Activated CD4-positive, alpha-beta T cell treated with anti-CD3 and anti-CD28 coated beads, Interleukin-2, amount 50 U/mL, for 1 hour (primary cell): ENCODE data around the gene MGAT4B.
"Not testable (repeated sequence)": the region's sequence is repeated elsewhere in the genome, so short reads cannot be mapped to it uniquely, and the experiment has no call there.

Source experiments
- DNase-seq: peaks from one replicate; pipeline ENCODE4 v3.0.0-alpha.2; 2020

Gene MGAT4B

DNA sequence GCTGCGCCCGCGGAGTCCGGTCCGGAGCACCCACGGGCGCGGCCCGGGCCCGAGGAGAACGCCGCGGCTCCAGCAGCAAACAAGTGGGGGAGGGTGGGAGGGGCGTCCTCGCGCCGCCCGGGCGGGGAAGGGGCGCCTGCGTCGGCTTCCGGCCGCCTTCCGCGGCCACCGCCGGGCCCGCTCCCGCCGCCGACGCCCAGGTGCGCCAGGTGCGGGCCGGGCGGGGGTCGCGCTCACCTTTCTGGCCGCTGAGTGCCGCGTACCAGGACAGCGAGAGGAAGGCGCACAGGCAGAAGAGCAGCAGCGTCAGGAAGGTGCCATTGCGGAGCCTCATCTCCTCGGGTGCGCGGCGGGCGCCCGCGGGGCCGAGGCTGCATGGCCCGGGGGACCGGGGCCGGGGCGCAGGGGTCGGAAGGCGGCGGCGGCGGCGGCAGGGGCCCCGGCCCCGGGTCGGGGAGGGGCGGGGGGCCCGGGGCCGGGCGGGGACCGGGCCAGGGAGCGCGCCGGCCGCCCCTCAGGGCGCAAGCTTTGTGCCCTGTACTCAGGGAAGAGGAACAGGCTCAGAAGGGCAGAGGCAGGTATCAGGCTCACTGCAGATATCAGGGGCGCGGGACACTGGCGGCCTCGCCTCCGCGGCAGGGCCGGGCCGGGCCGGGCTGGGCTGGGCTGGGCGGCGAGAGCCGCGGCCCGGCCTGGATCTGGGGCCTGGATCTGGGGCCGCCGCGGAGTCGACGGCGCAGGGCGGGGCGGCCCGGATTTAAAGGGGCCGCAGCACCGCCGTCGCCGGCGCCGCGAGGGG is at the start of gene MGAT4B:
TSS of gene MGAT4B (minus strand) at position 617 of the 799 bp plus-strand sequence. CDS start at position 334, 283 bp downstream.
- DNase-seq, result peak; percentile 59

DNA sequence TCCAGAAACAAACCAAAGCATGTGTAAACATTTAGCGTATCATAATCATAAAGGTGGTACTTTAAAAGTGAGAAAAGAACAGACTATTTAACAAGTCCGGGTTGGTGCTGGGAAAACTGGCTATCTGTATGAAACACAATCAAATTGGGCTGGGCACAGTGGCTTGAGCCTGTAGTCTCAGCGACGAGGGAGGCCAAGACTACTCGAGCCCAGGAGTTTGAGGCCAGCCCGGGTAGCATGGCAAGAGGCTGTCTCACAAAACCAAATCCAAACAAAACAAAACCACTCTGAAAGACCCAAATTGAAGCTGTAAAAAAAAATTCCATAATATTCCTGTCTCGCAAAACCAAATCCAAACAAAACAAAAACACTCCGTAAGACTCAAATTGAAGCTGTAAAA is 47.7 kb upstream of the MGAT4B start:
- DNase-seq, result no peak

DNA sequence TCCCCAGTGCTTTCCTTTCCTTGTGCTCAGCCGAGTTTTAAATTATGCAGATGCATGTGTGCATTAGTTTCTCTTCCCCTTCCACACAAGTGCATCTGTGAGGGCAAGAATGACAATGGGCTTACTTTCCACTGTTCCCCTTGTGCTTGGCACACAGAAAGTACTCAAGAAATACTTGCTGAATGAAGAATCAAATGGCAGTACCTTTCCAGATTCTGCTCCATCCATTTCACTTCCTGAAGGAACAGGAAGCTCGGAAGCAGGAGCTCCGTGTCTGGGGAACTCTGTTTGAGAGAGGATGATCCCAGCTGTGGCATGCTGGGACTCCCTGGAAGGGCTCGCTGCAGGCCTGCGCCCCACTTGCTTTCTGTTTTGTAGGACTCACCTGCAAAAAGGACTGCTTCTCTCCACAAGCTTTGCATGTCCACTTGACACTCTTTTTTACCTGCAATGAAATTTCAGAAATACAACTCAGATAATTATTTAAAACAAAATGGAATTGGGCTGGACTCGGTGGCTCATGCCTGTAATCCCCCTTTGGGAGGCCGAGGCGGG is 46.4 kb upstream of the MGAT4B start:
- DNase-seq, result no peak

DNA sequence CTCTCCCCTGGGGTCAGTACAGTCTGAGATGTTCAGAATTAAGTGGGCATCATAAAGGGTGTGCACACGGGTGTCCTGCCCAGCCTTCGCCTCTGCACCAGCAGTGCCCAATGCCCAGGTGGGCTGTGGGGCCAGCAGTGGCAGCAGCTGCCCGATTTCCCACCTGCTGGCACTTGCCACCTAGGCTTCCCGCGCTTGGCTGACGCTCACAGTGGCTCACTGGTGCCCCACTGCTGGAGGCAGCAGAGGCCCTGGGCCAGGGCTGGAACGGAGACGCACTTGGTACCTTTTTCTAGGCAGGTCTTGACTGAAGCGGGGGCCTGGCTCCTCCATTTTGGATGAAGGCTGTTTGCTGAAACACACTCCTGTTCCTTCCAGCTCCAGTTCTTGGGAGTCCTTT is 35.0 kb upstream of the MGAT4B start:
- DNase-seq, result no peak

DNA sequence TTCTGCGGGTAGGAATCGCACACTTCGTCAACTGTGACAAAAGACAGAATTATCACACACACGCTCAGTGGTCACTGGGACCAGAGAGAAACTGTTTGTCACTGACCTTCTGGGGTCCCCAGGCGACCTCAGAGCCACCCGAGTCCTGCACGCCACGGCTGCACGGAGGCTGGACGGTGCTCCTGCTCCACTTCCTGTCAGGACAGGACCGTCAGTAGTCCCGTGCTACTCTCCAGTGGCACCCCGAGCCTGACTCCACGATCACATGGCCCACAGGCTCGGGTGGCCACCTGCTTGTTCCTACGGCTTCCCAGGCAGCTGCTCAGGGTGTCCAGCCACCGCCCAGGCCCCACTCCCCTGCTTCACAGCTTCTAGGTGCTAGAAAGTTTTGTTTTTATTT is 34.1 kb upstream of the MGAT4B start:
- no peak for DNase-seq

DNA sequence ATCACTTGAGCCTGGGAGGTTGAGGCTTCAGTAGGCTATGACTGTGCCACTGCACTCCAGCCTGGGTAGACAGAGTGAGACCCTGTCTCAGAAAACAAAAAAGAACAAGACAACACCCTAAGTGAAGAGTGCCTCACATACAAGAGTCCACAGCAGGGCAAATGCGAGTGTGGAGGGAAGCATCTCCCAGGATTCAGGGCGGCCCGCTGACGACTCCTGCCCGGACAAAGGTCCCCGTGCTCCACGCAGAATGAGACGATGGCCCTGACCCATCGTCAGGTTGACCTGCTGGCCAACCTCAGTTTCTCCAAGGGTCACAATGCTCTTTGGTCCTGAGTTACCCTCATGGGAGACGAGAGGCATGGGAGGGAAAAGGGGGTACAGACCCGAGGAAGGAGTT is 33.7 kb upstream of the MGAT4B start:
- DNase-seq, result no peak

DNA sequence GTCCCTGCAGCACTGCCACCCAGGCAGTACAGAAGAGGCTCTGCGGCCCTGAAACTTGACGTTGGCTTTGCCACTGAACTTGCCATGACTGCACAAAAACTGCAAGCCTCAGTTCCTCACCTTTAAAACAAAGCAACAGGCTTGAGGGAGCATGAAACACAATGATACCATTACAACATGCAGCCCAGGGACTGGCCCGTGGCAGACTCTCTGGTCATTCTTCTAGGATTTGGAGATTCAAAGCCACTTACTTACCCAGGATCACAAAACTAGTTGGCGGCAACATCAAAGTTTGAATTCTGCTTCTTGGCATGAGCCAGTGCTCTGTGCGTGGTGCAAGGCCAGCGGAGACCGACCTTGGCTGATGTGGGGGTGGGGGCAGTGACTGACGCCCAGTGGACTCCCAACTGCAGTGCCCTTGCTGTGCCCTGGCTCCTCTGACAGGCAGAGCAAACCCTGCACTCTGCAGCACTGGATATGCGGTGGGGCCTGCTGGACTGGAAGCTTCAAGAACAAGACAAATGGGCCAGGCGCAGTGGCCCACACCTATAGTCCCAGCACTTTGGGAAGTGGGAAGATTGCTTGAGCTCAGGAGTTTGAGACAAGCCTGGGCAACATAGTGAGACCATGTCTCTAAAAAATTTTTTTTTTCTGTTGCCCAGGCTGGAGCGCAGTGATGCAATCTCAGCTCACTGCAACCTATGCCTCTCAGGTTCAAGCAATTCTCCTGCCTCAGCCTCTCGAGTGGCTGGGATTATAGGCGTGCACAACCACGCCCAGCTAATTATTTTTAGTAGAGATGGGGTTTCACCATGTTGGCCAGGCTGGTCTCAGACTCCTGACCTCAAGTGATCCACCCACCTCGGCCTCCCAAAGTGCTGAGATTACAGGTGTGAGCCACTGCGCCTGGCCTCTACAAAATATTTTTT is 32.9 kb upstream of the MGAT4B start:
- no peak for DNase-seq

DNA sequence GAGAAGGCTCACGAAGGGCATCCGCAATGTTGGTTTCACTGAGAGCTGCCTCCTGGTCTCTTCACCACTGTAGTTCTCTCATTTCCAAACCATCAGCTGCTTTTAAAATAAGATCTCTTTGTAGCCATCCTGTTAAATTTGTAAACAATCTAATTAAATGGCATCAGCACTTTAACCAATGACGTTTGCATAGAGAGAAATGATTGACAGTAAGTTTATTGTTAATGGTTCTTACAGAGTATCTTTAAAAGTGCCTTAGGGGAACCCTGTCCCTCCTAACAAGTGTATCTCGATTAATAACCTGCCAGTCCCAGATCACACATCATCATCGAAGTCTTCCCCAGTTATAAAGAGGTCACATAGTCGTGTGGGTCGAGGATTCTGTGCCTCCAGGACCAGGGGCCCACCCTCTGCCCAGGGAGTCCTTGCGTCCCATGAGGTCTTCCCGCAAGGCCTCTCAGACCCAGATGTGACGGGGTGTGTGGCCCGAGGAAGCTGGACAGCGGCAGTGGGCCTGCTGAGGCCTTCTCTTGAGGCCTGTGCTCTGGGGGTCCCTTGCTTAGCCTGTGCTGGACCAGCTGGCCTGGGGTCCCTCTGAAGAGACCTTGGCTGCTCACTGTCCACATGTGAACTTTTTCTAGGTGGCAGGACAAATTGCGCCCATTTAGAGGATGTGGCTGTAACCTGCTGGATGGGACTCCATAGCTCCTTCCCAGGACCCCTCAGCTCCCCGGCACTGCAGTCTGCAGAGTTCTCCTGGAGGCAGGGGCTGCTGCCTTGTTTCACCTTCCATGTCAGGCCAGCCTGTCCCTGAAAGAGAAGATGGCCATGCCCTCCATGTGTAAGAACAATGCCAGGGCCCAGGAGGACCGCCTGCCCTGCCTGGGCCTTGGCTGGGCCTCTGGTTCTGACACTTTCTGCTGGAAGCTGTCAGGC is 30.7 kb upstream of the MGAT4B start:
- DNase-seq, result no peak

DNA sequence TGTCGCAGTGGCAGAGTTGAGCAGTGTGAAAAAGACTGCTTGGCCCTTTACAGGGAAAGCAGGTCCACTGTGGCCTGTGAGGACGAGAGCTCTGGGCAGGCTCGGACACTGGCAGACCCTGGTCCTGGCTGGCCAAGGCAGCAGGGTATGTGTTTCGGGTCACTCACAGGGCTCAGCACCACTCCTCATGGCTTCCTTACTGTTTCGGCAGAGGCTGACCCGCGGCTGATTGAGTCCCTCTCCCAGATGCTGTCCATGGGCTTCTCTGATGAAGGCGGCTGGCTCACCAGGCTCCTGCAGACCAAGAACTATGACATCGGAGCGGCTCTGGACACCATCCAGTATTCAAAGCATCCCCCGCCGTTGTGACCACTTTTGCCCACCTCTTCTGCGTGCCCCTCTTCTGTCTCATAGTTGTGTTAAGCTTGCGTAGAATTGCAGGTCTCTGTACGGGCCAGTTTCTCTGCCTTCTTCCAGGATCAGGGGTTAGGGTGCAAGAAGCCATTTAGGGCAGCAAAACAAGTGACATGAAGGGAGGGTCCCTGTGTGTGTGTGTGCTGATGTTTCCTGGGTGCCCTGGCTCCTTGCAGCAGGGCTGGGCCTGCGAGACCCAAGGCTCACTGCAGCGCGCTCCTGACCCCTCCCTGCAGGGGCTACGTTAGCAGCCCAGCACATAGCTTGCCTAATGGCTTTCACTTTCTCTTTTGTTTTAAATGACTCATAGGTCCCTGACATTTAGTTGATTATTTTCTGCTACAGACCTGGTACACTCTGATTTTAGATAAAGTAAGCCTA is 29.8 kb upstream of the MGAT4B start:
- DNase-seq, result peak; percentile 58

DNA sequence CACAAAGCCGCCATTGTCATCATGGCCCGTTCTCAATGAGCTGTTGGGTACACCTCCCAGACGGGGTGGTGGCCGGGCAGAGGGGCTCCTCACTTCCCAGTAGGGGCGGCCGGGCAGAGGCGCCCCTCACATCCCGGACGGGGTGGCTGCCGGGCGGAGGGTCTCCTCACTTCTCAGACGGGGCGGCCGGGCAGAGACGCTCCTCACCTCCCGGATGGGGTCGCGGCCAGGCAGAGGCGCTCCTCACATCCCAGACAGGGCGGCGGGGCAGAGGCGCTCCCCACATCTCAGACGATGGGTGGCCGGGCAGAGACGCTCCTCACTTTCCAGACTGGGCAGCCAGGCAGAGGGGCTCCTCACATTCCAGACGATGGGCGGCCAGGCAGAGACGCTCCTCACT is 28.2 kb upstream of the MGAT4B start:
- DNase-seq, result not testable (repeated sequence)

DNA sequence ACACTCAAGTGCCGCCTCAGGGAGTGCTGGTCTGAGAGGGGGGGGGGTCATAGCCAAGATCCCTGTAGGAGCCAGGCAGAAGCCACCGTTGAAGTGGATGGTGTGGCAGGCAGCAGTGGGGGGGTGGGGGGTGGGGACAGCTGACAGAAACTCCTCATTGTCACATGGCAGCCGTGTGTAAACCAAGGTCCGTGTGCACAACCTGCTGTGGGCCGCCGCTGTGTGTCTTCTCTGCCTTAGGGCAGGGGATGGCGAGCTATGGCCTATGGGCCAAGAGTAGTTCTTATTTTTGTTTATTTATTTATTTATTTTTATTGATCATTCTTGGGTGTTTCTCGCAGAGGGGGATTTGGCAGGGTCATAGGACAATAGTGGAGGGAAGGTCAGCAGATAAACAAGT is 27.5 kb upstream of the MGAT4B start:
- DNase-seq, result no peak

DNA sequence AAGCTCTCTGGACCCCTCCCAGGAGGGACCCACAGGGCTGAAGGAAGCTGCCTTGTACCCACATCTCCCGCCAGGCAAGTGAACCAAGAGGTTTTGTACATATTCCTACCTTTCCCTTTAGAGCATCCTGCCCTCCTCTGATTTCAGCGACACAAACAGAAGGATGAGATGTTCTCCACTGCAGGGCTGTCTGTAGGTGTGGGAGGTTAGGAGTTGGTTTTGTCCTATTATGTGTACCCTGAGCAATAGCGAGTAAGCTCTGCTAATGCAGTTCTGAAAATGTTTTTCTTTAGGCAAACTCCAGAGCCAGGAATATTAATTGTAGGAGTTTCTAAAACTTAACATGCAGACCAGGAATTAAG is 27.0 kb upstream of the MGAT4B start:
- no peak for DNase-seq

DNA sequence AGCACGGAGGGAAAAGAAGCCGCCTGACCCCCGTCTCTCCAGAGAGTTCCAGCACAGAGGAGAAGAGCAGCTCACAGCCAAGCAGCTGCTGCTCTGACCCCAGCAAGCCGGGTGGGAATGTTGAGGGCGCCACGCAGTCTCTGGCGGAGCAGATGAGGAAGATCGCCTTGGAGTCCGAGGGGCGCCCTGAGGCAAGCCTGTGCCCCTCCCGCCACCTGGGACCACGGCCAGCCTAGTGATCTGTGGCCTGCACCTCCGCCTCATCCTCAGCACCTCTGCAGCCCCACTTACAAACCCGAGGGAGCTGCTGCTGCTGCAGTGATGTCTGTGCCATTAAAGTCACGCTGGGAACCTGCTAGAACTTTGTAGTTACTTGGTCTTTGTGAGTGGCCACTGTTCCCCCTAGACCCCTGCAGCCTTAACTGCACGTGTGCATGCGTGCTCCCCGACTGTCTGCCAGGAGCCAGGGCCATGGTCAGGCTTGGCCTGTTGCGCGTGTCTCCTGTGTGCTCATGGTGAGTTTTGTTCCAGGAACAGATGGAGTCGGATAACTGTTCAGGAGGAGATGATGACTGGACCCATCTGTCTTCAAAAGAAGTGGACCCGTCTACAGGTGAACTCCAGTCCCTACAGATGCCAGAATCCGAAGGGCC is 26.5 kb upstream of the MGAT4B start:
- DNase-seq, result no peak

DNA sequence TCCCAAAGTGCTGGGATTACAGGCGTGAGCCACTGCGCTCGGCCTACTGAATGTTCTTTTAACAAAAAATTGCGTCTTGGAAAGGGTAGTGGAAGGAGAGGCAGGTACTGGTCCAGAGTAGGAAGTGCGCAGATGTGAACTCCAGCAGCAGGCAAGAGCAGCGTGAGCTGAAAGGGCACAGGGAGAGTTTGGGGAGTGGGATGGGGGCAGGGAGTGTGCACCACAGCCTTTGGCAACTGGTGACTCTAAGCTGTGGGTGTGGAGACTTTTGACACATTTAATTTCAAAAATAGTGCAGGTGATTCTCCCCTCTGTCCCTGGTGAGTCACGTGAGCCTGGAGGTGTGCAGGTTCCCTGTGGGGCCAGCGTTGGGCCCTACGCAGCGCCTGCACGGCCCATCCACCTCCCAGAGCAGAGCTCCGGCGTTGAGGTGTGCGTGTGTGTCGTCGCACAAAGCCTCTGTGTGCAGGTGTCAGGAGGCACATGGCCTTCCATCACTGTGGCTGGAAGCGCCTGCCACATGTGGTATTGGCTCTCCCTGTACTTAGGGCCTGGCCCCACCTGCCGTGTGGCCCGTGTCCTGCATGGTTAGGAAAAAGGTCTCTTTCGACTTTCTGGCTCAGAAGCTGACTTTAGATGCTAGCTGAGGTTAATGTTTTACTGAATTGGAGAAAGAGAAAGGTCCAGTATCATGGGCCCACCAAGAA is 25.5 kb upstream of the MGAT4B start:
- no peak for DNase-seq

DNA sequence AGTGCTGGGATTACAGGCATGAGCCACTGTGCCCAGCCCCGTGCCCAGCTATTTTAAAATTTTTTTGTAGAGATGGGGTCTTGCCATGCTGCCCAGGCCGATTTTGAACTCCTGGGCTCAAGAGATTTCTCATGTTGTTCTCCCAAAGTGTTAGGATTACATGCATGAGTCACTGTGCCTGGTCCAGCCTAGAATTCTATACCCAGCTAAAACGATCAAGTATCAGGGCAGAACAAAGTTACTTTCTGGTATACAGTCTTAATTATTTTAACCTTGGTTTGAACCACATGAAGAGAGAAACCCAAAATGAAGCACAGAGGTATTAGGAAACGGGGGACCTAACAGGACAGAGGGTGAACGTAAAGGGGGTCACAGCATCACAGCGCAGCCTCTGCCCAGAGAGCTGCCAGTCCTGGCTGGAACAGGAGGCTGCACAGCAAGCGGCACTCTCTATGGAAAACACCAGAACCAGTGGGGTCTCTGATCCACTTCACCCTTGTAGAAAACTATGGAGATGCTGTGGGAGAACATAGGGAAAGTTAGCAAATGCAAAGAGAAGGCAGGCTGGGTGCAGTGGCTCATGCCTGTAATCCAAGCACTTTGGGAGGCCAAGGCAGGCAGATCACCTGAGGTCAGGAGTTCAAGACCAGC is 24.3 kb upstream of the MGAT4B start:
- DNase-seq, result no peak

DNA sequence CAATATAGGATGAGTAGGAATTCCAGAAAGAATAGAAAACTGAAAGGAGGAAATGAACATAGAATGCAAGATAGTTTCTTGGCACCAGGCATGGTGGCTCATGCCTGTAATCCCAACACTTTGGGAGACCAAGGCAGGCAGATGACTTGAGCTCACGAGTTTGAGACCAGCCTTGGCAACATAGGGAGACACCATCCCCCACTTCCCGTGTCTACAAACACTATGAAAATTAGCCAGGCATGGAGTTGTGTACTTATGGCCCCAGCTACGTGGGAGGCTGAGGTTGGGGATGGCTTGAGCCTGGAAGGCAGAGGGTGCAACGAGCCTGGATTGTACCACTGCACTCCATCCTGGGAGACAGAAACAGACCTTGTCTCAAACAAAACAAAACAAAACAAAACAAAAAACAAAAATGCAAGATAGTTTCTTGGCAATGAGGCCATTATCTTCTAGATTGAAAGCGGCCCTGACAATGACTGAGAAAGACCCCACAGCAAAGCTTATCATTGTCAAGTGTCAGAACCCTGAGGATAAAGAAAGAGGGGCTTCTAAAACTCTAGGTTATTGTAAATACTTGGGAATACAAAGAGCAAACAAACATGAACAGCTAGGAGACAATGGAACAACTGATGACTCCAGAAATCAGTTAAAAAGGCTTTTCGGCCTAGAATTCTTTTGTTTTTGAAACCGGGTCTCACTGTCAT is 23.2 kb upstream of the MGAT4B start:
- no peak for DNase-seq

DNA sequence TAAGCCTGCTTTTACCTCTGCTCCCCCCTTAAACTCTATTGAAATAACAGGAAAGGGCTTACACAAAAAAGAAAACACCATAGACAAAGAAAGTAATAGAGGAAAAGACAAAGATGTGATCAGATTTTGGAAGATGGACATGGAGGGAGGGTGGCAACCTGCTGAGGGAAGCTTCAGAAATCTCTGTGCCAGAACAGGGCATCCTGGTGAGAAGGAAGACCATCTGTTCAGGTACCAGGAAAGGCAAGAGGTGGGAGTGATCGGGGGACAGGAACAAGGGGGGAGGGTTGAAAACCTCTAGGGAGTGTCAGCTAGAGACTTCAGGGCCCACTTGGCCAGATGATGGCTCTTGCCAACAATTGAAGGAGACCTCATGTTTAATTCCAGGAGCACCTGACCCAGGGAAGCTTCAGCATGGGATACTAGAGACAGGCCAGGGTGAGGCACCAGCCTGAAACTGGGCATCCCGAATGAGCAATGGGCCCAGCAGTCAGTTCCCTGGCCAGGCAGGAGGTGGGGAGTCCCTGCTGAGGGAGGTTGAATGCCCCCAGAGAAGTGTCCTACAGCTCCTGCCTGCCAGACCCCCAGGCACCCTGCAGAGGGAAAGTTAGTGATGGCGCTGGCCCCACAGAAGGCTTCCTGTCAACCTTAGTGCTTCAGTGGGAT is 22.2 kb upstream of the MGAT4B start:
- no peak for DNase-seq

DNA sequence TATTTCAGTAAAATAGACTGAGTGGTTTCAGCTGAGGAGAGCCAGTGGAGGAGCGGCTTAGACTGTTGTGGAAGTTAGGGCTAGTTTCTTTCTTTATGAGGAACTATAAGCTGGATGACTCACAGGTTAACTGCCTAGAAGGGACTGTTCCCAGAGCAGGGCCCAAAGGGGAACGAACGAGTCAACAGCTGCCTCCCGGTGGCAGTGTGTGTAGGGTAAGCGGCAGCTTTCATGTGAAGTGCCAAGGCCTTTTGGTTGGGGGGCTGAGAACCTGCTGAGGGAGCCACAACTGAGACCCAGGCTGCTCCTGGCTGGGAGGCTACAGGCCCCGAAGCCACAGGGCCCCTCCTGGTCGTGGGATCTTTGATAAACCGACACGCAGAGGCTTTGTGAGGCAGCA is 21.0 kb upstream of the MGAT4B start:
- DNase-seq, result no peak

DNA sequence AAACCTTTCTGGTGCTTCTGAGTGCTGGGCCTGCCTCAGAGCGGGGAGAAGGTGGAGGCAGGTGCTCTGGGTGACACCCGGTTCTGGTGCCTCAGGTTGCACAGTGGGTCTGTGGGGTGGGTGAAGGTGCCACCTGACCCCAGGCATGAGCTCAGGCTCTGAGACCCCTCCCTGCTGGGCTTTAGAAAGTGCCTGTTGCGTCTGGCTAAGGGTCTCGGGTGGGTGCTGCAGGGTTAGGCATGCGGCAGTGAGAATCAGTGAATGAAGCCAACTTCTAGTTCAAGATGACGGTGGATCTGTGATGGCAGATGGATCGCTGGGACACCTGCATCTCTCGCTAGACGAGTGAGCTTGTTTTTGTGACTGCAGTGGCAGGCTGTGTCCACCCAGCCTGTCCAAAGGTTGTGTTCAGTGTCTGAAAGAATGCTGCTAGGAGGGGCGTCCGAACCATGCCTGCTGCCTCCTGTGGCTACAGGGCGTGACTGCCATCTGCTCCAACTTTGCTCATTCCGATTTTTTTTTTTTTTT is 19.1 kb upstream of the MGAT4B start:
- no peak for DNase-seq
